PFSK-1 (cell line): ENCODE data around the gene AGR2.

Experiments
- POLR2AphosphoS5 ChIP-seq: IDR thresholded peaks from 2 replicates; pipeline ENCODE4 v1.6.1; 2012; ENCODE audit warnings: low read depth, mild to moderate bottlenecking, control low read depth, low read length, moderate library complexity
- TAF1 ChIP-seq: IDR thresholded peaks from 2 replicates; pipeline ENCODE4 v1.6.1; 2012; ENCODE audit warnings: low read length, control low read depth, borderline replicate concordance; ENCODE audit not compliant: insufficient read depth

DNA sequence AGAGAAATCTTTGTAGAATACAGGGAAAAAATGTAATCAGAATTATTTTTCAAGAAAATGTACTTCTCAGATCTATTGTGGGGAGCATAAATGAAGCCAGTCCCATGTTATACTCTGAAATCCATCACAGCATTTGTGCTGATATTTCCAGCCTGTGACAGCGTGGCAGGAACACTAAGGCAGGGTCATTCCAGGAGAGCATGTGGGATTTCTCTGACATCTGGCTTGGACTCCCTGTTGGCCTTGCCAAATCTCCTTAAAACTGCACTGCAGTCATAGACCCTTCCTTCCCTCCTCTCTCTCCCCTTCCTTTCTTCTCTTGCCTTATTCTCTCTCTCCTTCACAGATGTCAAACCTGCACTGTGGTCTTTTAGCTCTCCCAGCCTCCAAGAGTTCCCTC, 57.7 kb downstream of the AGR2 start:
- TF ChIP-seq TAF1 = no peak
- no peak for TF ChIP-seq POLR2AphosphoS5
